Measurements from ENCODE around the gene KANSL1.
"Not testable (repeated sequence)": the region's sequence is repeated elsewhere in the genome, so short reads cannot be mapped to it uniquely, and the experiment has no call there.

The KANSL1 gene

DNA sequence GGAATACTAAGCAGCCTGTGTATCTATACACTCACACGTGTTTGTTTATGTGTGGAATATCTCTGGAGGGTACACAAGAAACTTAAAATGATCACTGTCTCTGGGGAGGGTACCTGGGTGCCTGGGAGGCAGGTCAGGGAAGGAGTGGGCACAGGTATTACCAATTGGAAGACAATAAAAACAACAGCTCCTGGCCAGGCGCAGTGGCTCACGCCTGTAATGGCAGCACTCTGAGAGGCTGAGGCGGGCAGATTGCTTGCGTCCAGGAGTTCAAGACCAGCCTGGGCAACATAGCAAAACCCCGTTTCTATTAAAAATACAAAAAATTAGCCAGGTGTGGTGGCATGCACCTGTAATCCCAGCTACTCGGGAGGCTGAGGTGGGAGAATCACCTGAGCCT, 169.9 kb downstream of the KANSL1 start:
- not testable (repeated sequence) for H3K27ac ChIP-seq (ENCODE audit: low read depth, low read length); H3K9me3 ChIP-seq (ENCODE audit: control insufficient read depth in 5 of 5, low read length in 5 of 5); H3K27me3 ChIP-seq (ENCODE audit: control insufficient read depth in 5 of 5, insufficient read depth in 4 of 5, low read length in 5 of 5); H3K4me3 ChIP-seq (ENCODE audit: low read depth in 1 of 5, low read length in 5 of 5); H3K9ac ChIP-seq (ENCODE audit: low read length in 5 of 5)
- Histone ChIP-seq H3K4me1 (ENCODE audit: control insufficient read depth in 5 of 5, insufficient read depth in 5 of 5, low read length in 5 of 5) (peaks cover 6 to 37% (median 21%) of the 10 kb centered on the region in 5 donors), H3K36me3 (ENCODE audit: control insufficient read depth in 5 of 5, insufficient read depth in 5 of 5, low read length in 5 of 5) (peaks cover 0 to 40% (median 23%) of the 10 kb centered on the region in 5 donors)

DNA sequence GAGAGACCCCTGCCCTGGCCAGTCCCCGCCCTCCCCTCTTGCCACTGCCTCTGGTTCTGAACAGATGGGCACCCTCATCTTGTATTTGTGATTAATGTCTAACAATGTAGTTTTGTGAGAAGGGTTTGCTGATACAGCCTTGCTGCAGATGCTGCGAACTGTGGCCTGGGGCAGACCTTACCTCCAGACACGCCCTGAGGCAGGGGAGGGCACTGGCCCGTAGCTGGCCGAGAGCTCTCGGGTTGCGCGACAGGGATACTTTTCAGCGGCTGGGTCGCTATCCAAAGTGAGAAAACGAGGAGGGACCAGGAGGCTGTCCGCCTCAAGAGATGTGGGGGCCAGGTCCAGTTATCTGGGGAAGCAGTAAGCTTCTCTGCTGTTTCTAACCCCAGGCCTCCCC, 172.2 kb downstream of the KANSL1 start:
- H3K36me3 ChIP-seq (ENCODE audit: control insufficient read depth in 5 of 5, insufficient read depth in 5 of 5, low read length in 5 of 5): peaks cover 0 to 28% (median 8%) of the 10 kb centered on the region in 5 donors
- no peak overlapping the region for H3K4me3 ChIP-seq (ENCODE audit: low read depth in 1 of 5, low read length in 5 of 5)
- H3K9ac ChIP-seq (ENCODE audit: low read length in 5 of 5): no peak overlapping the region
- no peak overlapping the region for H3K27ac ChIP-seq (ENCODE audit: low read depth, low read length)
- peaks cover 4 to 18% (median 12%) of the 10 kb centered on the region in 5 donors for H3K4me1 ChIP-seq (ENCODE audit: control insufficient read depth in 5 of 5, insufficient read depth in 5 of 5, low read length in 5 of 5)
- H3K9me3 ChIP-seq (ENCODE audit: control insufficient read depth in 5 of 5, low read length in 5 of 5): no peaks in the 10 kb centered on the region
- H3K27me3 ChIP-seq (ENCODE audit: control insufficient read depth in 5 of 5, insufficient read depth in 4 of 5, low read length in 5 of 5): no peaks in the 10 kb centered on the region

DNA sequence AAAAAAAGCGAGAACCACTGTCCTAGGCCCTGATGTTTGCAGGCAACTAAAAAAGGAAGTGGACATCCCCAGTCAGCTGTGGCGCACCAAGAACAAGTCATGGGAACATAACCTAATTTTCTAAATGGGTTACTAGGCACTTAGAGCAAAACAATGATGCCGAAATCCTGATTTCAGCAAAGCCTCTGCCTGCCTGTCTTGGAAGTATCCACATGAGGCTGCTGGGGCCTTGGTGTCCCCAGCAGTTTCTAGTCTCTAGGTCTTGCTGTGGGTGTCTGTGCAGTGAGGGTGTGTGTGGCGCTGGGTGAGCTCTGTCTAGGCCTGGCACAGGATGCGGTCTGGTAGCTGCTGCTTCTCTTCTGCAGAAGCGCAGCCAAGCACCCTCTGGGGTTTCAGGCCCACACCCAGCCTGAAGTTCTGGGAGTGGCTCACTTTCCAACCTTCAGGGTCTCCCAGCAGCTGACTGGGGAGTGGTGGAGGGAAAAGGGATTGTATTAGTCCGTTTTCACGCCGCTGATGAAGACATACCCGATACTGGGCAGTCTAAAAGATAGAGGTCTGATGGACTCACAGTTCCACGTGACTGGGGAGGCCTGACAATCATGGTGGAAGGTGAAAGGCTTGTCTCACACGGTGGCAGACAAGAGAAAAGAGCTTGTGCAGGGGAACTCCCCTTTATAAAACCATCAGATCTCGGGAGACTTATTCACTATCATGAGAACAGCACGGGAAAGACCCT, 173.0 kb downstream of the KANSL1 start:
- Histone ChIP-seq H3K36me3 (ENCODE audit: control insufficient read depth in 5 of 5, insufficient read depth in 5 of 5, low read length in 5 of 5) (peaks cover 0 to 22% (median 6%) of the 10 kb centered on the region in 5 donors), H3K4me1 (ENCODE audit: control insufficient read depth in 5 of 5, insufficient read depth in 5 of 5, low read length in 5 of 5) (peaks cover 4 to 10% (median 5%) of the 10 kb centered on the region in 5 donors), H3K4me3 (ENCODE audit: low read depth in 1 of 5, low read length in 5 of 5) (no peak overlapping the region), H3K27ac (ENCODE audit: low read depth, low read length) (no peak overlapping the region), H3K9ac (ENCODE audit: low read length in 5 of 5) (no peak overlapping the region), H3K27me3 (ENCODE audit: control insufficient read depth in 5 of 5, insufficient read depth in 4 of 5, low read length in 5 of 5) (no peaks in the 10 kb centered on the region), H3K9me3 (ENCODE audit: control insufficient read depth in 5 of 5, low read length in 5 of 5) (no peaks in the 10 kb centered on the region)

DNA sequence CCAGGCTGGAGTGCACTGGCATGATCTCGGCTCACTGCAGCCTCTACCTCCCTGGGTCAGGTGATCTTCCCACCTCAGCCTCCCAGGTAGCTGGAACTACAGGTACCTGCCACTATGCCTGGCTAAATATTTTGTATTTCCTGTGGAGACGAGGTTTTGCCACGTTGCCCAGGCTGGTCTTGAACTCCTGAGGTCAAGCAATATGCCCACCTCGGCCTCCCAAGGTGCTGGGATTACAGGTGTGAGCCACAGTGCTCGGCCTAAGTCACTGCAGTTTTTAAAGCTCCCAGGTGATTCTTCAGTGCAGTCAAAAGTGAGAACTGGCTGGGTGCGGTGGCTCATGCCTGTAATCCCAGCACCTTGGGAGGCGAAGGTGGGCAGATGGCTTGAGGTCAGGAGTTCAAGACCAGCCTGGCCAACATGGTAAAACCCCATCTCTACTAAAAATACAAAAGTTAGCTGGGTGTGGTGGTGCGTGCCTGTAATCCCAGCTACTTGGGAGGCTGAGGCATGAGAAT, 173.8 kb downstream of the KANSL1 start:
- not testable (repeated sequence) for H3K27me3 ChIP-seq (ENCODE audit: control insufficient read depth in 5 of 5, insufficient read depth in 4 of 5, low read length in 5 of 5); H3K4me3 ChIP-seq (ENCODE audit: low read depth in 1 of 5, low read length in 5 of 5); H3K4me1 ChIP-seq (ENCODE audit: control insufficient read depth in 5 of 5, insufficient read depth in 5 of 5, low read length in 5 of 5); H3K9ac ChIP-seq (ENCODE audit: low read length in 5 of 5); H3K27ac ChIP-seq (ENCODE audit: low read depth, low read length); H3K9me3 ChIP-seq (ENCODE audit: control insufficient read depth in 5 of 5, low read length in 5 of 5)
- peaks cover 0 to 15% (median 6%) of the 10 kb centered on the region in 5 donors for H3K36me3 ChIP-seq (ENCODE audit: control insufficient read depth in 5 of 5, insufficient read depth in 5 of 5, low read length in 5 of 5)

DNA sequence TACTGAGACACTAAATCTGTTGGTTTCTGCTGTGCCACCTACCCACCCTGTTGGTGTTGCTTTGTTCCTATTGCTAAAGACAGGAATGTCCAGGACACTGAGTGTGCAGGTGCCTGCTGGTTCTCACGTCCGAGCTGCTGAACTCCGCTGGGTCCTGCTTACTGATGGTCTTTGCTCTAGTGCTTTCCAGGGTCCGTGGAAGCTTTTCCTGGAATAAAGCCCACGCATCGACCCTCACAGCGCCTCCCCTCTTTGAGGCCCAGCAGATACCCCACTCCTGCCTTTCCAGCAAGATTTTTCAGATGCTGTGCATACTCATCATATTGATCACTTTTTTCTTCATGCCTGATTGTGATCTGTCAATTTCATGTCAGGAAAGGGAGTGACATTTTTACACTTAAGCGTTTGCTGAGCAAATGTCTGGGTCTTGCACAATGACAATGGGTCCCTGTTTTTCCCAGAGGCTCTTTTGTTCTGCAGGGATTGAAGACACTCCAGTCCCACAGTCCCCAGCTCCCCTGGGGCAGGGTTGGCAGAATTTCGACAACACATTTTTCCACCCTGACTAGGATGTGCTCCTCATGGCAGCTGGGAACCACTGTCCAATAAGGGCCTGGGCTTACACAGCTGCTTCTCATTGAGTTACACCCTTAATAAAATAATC, 179.6 kb downstream of the KANSL1 start:
- no peaks in the 10 kb centered on the region for H3K27me3 ChIP-seq (ENCODE audit: control insufficient read depth in 5 of 5, insufficient read depth in 4 of 5, low read length in 5 of 5)
- H3K36me3 ChIP-seq (ENCODE audit: control insufficient read depth in 5 of 5, insufficient read depth in 5 of 5, low read length in 5 of 5): no peaks in the 10 kb centered on the region
- H3K4me1 ChIP-seq (ENCODE audit: control insufficient read depth in 5 of 5, insufficient read depth in 5 of 5, low read length in 5 of 5): peaks cover 0 to 22% (median 16%) of the 10 kb centered on the region in 5 donors
- no peak overlapping the region for H3K4me3 ChIP-seq (ENCODE audit: low read depth in 1 of 5, low read length in 5 of 5)
- no peaks in the 10 kb centered on the region for H3K9me3 ChIP-seq (ENCODE audit: control insufficient read depth in 5 of 5, low read length in 5 of 5)
- no peak overlapping the region for H3K27ac ChIP-seq (ENCODE audit: low read depth, low read length)
- H3K9ac ChIP-seq (ENCODE audit: low read length in 5 of 5): no peak overlapping the region

DNA sequence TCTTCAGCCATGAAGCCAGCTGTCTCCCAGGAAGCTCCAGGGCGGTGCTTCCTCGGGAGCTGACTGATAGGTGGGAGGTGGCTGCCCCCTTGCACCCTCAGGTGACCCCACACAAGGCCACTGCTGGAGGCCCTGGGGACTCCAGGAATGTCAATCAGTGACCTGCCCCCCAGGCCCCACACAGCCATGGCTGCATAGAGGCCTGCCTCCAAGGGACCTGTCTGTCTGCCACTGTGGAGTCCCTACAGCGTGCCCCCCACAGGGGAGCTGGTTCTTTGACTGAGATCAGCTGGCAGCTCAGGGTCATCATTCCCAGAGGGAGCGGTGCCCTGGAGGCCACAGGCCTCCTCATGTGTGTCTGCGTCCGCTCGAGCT, 180.1 kb downstream of the KANSL1 start:
- Histone ChIP-seq H3K27me3 (ENCODE audit: control insufficient read depth in 5 of 5, insufficient read depth in 4 of 5, low read length in 5 of 5) (no peaks in the 10 kb centered on the region), H3K9ac (ENCODE audit: low read length in 5 of 5) (no peak overlapping the region), H3K9me3 (ENCODE audit: control insufficient read depth in 5 of 5, low read length in 5 of 5) (no peaks in the 10 kb centered on the region), H3K27ac (ENCODE audit: low read depth, low read length) (no peak overlapping the region), H3K4me3 (ENCODE audit: low read depth in 1 of 5, low read length in 5 of 5) (no peak overlapping the region), H3K36me3 (ENCODE audit: control insufficient read depth in 5 of 5, insufficient read depth in 5 of 5, low read length in 5 of 5) (no peaks in the 10 kb centered on the region), H3K4me1 (ENCODE audit: control insufficient read depth in 5 of 5, insufficient read depth in 5 of 5, low read length in 5 of 5) (peaks cover 0 to 25% (median 11%) of the 10 kb centered on the region in 5 donors)

DNA sequence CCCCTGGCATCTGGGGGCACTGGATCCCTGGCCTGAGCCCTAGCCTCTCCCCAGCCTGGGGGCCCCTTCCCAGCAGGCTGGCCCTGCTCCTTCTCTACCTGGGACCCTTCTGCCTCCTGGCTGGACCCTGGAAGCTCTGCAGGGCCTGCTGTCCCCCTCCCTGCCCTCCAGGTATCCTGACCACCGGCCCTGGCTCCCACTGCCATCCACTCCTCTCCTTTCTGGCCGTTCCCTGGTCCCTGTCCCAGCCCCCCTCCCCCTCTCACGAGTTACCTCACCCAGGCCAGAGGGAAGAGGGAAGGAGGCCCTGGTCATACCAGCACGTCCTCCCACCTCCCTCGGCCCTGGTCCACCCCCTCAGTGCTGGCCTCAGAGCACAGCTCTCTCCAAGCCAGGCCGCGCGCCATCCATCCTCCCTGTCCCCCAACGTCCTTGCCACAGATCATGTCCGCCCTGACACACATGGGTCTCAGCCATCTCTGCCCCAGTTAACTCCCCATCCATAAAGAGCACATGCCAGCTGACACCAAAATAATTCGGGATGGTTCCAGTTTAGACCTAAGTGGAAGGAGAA, 180.6 kb downstream of the KANSL1 start:
- H3K4me1 ChIP-seq (ENCODE audit: control insufficient read depth in 5 of 5, insufficient read depth in 5 of 5, low read length in 5 of 5): peaks cover 0 to 30% (median 11%) of the 10 kb centered on the region in 5 donors
- H3K27me3 ChIP-seq (ENCODE audit: control insufficient read depth in 5 of 5, insufficient read depth in 4 of 5, low read length in 5 of 5): no peaks in the 10 kb centered on the region
- no peaks in the 10 kb centered on the region for H3K9me3 ChIP-seq (ENCODE audit: control insufficient read depth in 5 of 5, low read length in 5 of 5)
- no peak overlapping the region for H3K27ac ChIP-seq (ENCODE audit: low read depth, low read length)
- no peaks in the 10 kb centered on the region for H3K36me3 ChIP-seq (ENCODE audit: control insufficient read depth in 5 of 5, insufficient read depth in 5 of 5, low read length in 5 of 5)
- H3K9ac ChIP-seq (ENCODE audit: low read length in 5 of 5): no peak overlapping the region
- no peak overlapping the region for H3K4me3 ChIP-seq (ENCODE audit: low read depth in 1 of 5, low read length in 5 of 5)

DNA sequence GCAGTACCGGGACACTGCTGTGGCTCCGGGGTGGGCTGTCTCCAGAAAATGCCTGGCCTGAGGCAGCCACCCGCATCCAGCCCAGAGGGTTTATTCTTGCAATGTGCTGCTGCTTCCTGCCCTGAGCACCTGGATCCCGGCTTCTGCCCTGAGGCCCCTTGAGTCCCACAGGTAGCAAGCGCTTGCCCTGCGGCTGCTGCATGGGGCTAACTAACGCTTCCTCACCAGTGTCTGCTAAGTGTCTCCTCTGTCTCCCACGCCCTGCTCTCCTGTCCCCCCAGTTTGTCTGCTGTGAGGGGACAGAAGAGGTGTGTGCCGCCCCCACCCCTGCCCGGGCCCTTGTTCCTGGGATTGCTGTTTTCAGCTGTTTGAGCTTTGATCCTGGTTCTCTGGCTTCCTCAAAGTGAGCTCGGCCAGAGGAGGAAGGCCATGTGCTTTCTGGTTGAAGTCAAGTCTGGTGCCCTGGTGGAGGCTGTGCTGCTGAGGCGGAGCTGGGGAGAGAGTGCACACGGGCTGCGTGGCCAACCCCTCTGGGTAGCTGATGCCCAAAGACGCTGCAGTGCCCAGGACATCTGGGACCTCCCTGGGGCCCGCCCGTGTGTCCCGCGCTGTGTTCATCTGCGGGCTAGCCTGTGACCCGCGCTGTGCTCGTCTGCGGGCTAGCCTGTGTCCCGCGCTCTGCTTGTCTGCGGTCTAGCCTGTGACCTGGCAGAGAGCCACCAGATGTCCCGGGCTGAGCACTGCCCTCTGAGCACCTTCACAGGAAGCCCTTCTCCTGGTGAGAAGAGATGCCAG, 181.3 kb downstream of the KANSL1 start:
- Histone ChIP-seq H3K9ac (ENCODE audit: low read length in 5 of 5) (no peak overlapping the region), H3K4me3 (ENCODE audit: low read depth in 1 of 5, low read length in 5 of 5) (no peak overlapping the region), H3K36me3 (ENCODE audit: control insufficient read depth in 5 of 5, insufficient read depth in 5 of 5, low read length in 5 of 5) (no peaks in the 10 kb centered on the region), H3K4me1 (ENCODE audit: control insufficient read depth in 5 of 5, insufficient read depth in 5 of 5, low read length in 5 of 5) (peaks cover 0 to 35% (median 13%) of the 10 kb centered on the region in 5 donors), H3K9me3 (ENCODE audit: control insufficient read depth in 5 of 5, low read length in 5 of 5) (no peaks in the 10 kb centered on the region), H3K27ac (ENCODE audit: low read depth, low read length) (no peak overlapping the region), H3K27me3 (ENCODE audit: control insufficient read depth in 5 of 5, insufficient read depth in 4 of 5, low read length in 5 of 5) (no peaks in the 10 kb centered on the region)

DNA sequence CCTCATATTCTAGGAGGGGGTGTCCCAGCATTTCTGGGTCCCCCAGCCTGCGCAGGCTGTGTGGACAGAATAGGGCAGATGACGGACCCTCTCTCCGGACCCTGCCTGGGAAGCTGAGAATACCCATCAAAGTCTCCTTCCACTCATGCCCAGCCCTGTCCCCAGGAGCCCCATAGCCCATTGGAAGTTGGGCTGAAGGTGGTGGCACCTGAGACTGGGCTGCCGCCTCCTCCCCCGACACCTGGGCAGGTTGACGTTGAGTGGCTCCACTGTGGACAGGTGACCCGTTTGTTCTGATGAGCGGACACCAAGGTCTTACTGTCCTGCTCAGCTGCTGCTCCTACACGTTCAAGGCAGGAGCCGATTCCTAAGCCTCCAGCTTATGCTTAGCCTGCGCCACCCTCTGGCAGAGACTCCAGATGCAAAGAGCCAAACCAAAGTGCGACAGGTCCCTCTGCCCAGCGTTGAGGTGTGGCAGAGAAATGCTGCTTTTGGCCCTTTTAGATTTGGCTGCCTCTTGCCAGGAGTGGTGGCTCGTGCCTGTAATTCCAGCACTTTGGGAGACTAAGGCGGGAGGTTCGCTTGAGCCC, 182.5 kb downstream of the KANSL1 start:
- no peaks in the 10 kb centered on the region for H3K36me3 ChIP-seq (ENCODE audit: control insufficient read depth in 5 of 5, insufficient read depth in 5 of 5, low read length in 5 of 5)

More for the DNA sequence above, 182.5 kb downstream of the KANSL1 start:
- Histone ChIP-seq H3K4me3 (ENCODE audit: low read depth in 1 of 5, low read length in 5 of 5) (no peak overlapping the region), H3K4me1 (ENCODE audit: control insufficient read depth in 5 of 5, insufficient read depth in 5 of 5, low read length in 5 of 5) (peaks cover 0 to 35% (median 13%) of the 10 kb centered on the region in 5 donors), H3K27me3 (ENCODE audit: control insufficient read depth in 5 of 5, insufficient read depth in 4 of 5, low read length in 5 of 5) (no peaks in the 10 kb centered on the region), H3K9ac (ENCODE audit: low read length in 5 of 5) (no peak overlapping the region), H3K27ac (ENCODE audit: low read depth, low read length) (no peak overlapping the region), H3K9me3 (ENCODE audit: control insufficient read depth in 5 of 5, low read length in 5 of 5) (no peaks in the 10 kb centered on the region)

Data from subcutaneous abdominal adipose tissue (tissue), 5 donors.